ENCODE data around the gene TPSG1. TPM values are rescaled to one million over a fixed set of nuclear protein-coding genes. Genes with fewer than 3 reads are reported as not detected.
"Not testable (repeated sequence)": the region's sequence is repeated elsewhere in the genome, so short reads cannot be mapped to it uniquely, and the experiment has no call there.

The TPSG1 gene
- total RNA-seq, result not detected

DNA sequence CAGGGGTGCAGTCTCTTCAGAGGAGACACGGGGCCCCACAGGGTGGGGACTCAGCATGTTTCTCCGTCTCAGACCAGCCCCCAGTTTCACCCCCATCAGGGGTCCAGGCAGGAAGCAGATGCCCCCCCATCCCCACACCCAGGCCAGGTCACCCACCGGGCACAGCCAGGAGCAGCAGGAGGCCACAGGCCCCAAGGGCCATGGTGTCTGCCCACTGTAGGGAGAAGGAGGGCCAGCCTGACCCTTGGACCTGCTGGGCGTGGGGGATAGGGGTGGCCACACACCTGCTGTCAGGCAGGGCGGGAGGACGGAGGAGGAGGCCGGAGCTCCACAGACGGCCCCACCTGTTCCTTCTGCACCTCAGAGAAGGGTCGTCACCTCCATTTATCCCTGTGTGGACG is at the start of gene TPSG1:
TPSG1 (minus strand) TSS at position 218 of the 401 bp plus-strand sequence; CDS start at position 202, 16 bp downstream.
- ChIA-PET POLR2A (no interaction called here), CTCF (no interaction called here)
- H3K36me3 Mint-ChIP-seq, result no peaks in the 10 kb centered on the region
- H3K9me3 Mint-ChIP-seq, result no peaks in the 10 kb centered on the region
- H3K4me3 Mint-ChIP-seq, result no peak within 1 kb of the TSS
- no peak for DNase-seq
- H3K27me3 Mint-ChIP-seq, result no peaks in the 10 kb centered on the region
- H3K27ac Mint-ChIP-seq, result no peak within 1 kb of the TSS
- intact Hi-C loops (cut with micrococcal nuclease), result no loop called here
- H3K4me1 Mint-ChIP-seq (ENCODE audit: low read depth), result no peaks in the 10 kb centered on the region

DNA sequence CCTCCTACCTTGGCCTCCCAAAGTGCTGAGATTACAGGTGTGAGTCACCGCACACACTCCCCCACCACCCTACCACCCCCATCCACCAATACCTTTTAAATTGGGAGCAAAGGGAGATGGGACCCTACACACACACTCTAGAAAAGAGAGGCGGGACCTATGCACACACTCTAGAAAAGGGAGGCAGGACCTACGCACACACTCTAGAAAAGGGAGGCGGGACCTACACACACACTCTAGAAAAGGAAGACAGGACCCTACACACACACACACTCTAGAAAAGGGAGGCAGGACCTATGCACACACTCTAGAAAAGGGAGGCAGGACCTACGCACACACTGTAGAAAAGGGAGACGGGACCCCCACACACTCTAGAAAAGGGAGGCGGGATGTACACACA is 49.7 kb upstream of the TPSG1 start:
- no peaks in the 10 kb centered on the region for H3K9me3 Mint-ChIP-seq
- no peaks in the 10 kb centered on the region for H3K4me1 Mint-ChIP-seq (ENCODE audit: low read depth)
- H3K27me3 Mint-ChIP-seq, result peaks cover 16% of the 10 kb centered on the region
- H3K36me3 Mint-ChIP-seq, result no peaks in the 10 kb centered on the region
- H3K4me3 Mint-ChIP-seq, result no peak overlapping the region
- intact Hi-C loops (cut with micrococcal nuclease), result no loop called here
- POLR2A ChIA-PET, result no interaction called here
- DNase-seq, result no peak
- CTCF ChIA-PET, result no interaction called here
- no peak overlapping the region for H3K27ac Mint-ChIP-seq

- Mint-ChIP-seq H3K36me3 (no peaks in the 10 kb centered on the region), H3K4me3 (no peak overlapping the region), H3K27me3 (peaks cover 16% of the 10 kb centered on the region), H3K27ac (no peak overlapping the region), H3K9me3 (no peaks in the 10 kb centered on the region), H3K4me1 (ENCODE audit: low read depth) (no peaks in the 10 kb centered on the region)
- ChIA-PET CTCF (no interaction called here), POLR2A (no interaction called here)
- intact Hi-C loops (cut with micrococcal nuclease), result no loop called here
- no peak for DNase-seq
Measured at GRCh38 chr16:1273816-1274215, 48.7 kb upstream of the TPSG1 start.

DNA sequence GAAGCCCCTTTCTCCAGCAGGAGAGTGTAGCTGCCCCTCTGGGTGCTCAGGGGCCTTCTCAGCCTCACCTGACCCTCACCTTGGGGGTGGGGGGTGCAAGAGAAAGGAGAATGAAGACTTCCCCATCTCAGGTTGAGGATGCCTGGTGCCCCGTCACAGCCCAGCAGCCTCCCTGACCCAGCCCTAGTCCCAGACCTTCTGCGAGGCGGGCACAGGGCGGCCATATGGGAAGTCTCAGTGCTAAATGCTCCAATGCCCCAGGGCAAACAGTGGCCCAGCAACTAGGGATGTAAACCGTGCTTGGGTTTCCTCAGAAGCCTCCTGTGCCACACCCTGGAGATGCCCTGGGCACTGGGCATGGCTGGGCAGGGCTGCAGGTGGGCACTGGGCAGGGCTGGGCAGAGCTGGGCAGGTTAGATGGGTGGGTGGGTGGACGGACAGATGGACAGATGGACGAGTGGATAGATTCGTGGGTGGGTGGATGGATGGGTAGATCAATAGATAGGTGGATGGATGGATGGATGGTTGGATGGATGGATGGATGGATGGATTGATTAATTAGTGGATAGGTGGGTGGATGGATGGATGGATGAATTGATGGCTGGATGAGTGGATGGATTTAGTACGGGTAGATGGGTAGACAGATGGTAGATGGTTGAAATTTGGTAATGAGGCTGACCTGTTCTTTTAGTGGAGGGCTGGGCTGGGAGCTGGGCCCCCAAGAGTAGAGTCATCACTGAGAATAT is 47.6 kb upstream of the TPSG1 start:
- ChIA-PET CTCF (no interaction called here), POLR2A (no interaction called here)
- H3K27me3 Mint-ChIP-seq, result peaks cover 14% of the 10 kb centered on the region

GRCh38 chr16:1271724-1272413 is 46.8 kb upstream of the TPSG1 start:
- POLR2A ChIA-PET; H3K9me3 Mint-ChIP-seq; CTCF ChIA-PET; H3K27ac Mint-ChIP-seq; H3K36me3 Mint-ChIP-seq; H3K4me1 Mint-ChIP-seq (ENCODE audit: low read depth); intact Hi-C loops (cut with micrococcal nuclease); H3K4me3 Mint-ChIP-seq: not testable (repeated sequence)
- DNase-seq, result peak; percentile 18
- peaks cover 11% of the 10 kb centered on the region for H3K27me3 Mint-ChIP-seq

More for the DNA sequence above, 47.6 kb upstream of the TPSG1 start:
- no peak for DNase-seq
- H3K36me3 Mint-ChIP-seq, result no peaks in the 10 kb centered on the region
- H3K4me1 Mint-ChIP-seq (ENCODE audit: low read depth), result no peaks in the 10 kb centered on the region
- no peaks in the 10 kb centered on the region for H3K9me3 Mint-ChIP-seq
- intact Hi-C loops (cut with micrococcal nuclease), result no loop called here
- no peak overlapping the region for H3K4me3 Mint-ChIP-seq
- no peak overlapping the region for H3K27ac Mint-ChIP-seq

GRCh38 chr16:1271380-1271723 is 46.3 kb upstream of the TPSG1 start:
- no peak overlapping the region for H3K4me3 Mint-ChIP-seq
- peaks cover 11% of the 10 kb centered on the region for H3K27me3 Mint-ChIP-seq
- DNase-seq, result no peak
- no peaks in the 10 kb centered on the region for H3K9me3 Mint-ChIP-seq
- ChIA-PET POLR2A (no interaction called here), CTCF (no interaction called here)
- intact Hi-C loops (cut with micrococcal nuclease), result no loop called here
- no peaks in the 10 kb centered on the region for H3K36me3 Mint-ChIP-seq
- H3K27ac Mint-ChIP-seq, result no peak overlapping the region
- H3K4me1 Mint-ChIP-seq (ENCODE audit: low read depth), result no peaks in the 10 kb centered on the region

- H3K36me3 Mint-ChIP-seq; DNase-seq; intact Hi-C loops (cut with micrococcal nuclease); H3K27ac Mint-ChIP-seq; H3K27me3 Mint-ChIP-seq; POLR2A ChIA-PET; H3K4me1 Mint-ChIP-seq (ENCODE audit: low read depth); H3K9me3 Mint-ChIP-seq; H3K4me3 Mint-ChIP-seq; CTCF ChIA-PET: not testable (repeated sequence)
Measured at GRCh38 chr16:1269418-1269817, 44.4 kb upstream of the TPSG1 start.

- H3K4me3 Mint-ChIP-seq, result no peak overlapping the region
- ChIA-PET CTCF (no interaction called here), POLR2A (no interaction called here)
- no peak overlapping the region for H3K27ac Mint-ChIP-seq
- intact Hi-C loops (cut with micrococcal nuclease), result no loop called here
- H3K9me3 Mint-ChIP-seq, result peaks cover 9% of the 10 kb centered on the region
- H3K4me1 Mint-ChIP-seq (ENCODE audit: low read depth), result no peaks in the 10 kb centered on the region
- DNase-seq, result no peak
- H3K36me3 Mint-ChIP-seq, result no peaks in the 10 kb centered on the region
- H3K27me3 Mint-ChIP-seq, result peaks cover 8% of the 10 kb centered on the region
Measured at GRCh38 chr16:1265826-1266225, 40.8 kb upstream of the TPSG1 start.

DNA sequence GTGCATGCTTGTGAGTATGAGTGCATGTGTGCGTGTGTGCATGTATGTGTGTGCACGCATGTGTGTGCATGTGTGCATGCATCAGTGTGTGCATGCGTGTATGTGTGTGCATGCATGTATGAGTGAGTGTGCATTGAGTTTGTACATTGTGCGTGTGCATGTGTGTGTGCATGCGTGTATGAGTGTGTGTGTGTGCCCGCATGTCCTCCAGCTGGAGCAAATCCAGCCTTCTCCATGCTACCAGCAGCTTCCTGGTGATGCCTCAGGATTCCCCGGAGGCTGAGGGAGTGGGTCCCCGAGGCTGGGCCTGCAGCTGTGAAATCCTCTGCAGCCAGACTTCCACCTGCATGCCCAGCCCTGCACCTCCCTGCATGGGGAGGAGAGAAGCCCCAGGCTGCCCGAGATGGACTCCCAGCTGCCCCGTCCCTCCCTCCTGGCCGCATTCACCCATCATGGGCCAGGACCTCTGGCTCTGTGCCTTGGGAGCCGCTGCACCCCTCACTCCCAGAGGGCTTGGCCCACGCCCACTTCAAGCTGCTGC is 40.1 kb upstream of the TPSG1 start:
- no peak overlapping the region for H3K27ac Mint-ChIP-seq
- peaks cover 14% of the 10 kb centered on the region for H3K27me3 Mint-ChIP-seq
- DNase-seq, result no peak
- H3K9me3 Mint-ChIP-seq, result peaks cover 9% of the 10 kb centered on the region
- no peak overlapping the region for H3K4me3 Mint-ChIP-seq
- ChIA-PET CTCF (no interaction called here), POLR2A (no interaction called here)
- H3K4me1 Mint-ChIP-seq (ENCODE audit: low read depth), result no peaks in the 10 kb centered on the region
- intact Hi-C loops (cut with micrococcal nuclease), result no loop called here
- H3K36me3 Mint-ChIP-seq, result no peaks in the 10 kb centered on the region

GRCh38 chr16:1264345-1265089 is 39.4 kb upstream of the TPSG1 start:
- H3K4me3 Mint-ChIP-seq, result no peak overlapping the region
- intact Hi-C loops (cut with micrococcal nuclease), result no loop called here

GRCh38 chr16:1263591-1264344 is 38.7 kb upstream of the TPSG1 start:
- Mint-ChIP-seq H3K27ac (no peak overlapping the region), H3K36me3 (no peaks in the 10 kb centered on the region), H3K4me3 (no peak overlapping the region), H3K9me3 (peaks cover 9% of the 10 kb centered on the region), H3K4me1 (ENCODE audit: low read depth) (peaks cover 5% of the 10 kb centered on the region), H3K27me3 (peaks cover 21% of the 10 kb centered on the region)
- POLR2A ChIA-PET, result no interaction called here
- intact Hi-C loops (cut with micrococcal nuclease), result no loop called here
- DNase-seq, result no peak
- CTCF ChIA-PET, result no interaction called here

More at GRCh38 chr16:1264345-1265089, 39.4 kb upstream of the TPSG1 start:
- DNase-seq, result no peak
- Mint-ChIP-seq H3K9me3 (peaks cover 9% of the 10 kb centered on the region), H3K27me3 (peaks cover 17% of the 10 kb centered on the region), H3K36me3 (no peaks in the 10 kb centered on the region), H3K4me1 (ENCODE audit: low read depth) (no peaks in the 10 kb centered on the region), H3K27ac (no peak overlapping the region)
- ChIA-PET CTCF (no interaction called here), POLR2A (no interaction called here)

DNA sequence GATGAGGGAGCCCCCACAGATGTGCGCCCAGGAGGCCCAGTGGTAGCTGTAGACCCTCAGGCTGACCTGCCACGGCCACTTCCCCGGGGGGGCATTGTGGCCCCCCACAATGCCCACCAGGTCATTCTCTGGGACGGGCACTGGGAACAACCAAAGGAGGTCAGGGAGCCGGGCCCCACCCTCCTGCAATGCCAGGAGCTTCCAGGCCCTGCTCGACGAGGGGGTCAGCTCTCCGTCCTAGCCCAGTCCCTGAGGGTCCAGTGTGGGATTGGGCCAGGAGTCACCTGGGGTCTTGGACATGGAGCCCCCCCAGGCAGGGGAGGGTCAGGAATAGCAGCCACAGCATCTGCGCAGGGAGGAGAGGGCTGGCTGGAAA is 37.8 kb upstream of the TPSG1 start:
- H3K9me3 Mint-ChIP-seq, result peaks cover 9% of the 10 kb centered on the region
- intact Hi-C loops (cut with micrococcal nuclease), result no loop called here
- H3K27ac Mint-ChIP-seq, result no peak overlapping the region
- no peaks in the 10 kb centered on the region for H3K36me3 Mint-ChIP-seq
- peaks cover 5% of the 10 kb centered on the region for H3K4me1 Mint-ChIP-seq (ENCODE audit: low read depth)
- ChIA-PET POLR2A (no interaction called here), CTCF (no interaction called here)
- H3K27me3 Mint-ChIP-seq, result peaks cover 21% of the 10 kb centered on the region
- DNase-seq, result no peak
- H3K4me3 Mint-ChIP-seq, result no peak overlapping the region
